ENCODE results near the gene SLC52A3. TPM values are rescaled to one million over a fixed set of nuclear protein-coding genes. Genes with fewer than 3 reads are reported as not detected.

SLC52A3 gene
- total RNA-seq, 1 experiment from 2014 or later, result 7.7 TPM

DNA sequence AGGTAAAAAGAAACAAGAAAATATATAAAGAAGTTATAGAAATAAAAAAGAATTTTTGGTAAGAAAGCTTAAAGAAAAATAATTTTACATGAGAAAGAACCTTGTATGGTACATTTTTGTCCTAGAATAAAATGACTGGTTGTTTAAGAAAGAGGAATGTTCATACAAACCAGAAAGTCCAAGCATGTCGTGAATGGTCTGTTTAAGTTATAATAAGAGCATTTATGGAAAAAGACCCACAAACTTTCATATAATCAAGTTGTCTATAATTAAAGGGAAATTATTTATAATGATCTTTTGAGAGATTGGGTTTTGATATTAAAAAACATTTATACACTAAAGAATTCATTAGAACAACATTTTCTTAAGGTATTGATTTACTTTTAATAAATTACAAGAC is 37.4 kb upstream of the SLC52A3 start:
- Mint-ChIP-seq H3K27ac (no peak overlapping the region), H3K36me3 (peaks cover 53% of the 10 kb centered on the region), H3K4me3 (no peak overlapping the region), H3K4me1 (no peaks in the 10 kb centered on the region), H3K9me3 (peaks cover 67% of the 10 kb centered on the region), H3K27me3 (ENCODE audit: low read depth) (peaks cover 15% of the 10 kb centered on the region)
- ChIA-PET POLR2A (no interaction called here), CTCF (no interaction called here)
- TF ChIP-seq IRF2 (CRISPR knock-in tag; IDR thresholded peaks at IDR 0.05; ENCODE audit: borderline replicate concordance, low read depth), result no peak
- no peak for TF ChIP-seq CREM (CRISPR knock-in tag; IDR thresholded peaks at IDR 0.05)
- TF ChIP-seq, protein P1, sequence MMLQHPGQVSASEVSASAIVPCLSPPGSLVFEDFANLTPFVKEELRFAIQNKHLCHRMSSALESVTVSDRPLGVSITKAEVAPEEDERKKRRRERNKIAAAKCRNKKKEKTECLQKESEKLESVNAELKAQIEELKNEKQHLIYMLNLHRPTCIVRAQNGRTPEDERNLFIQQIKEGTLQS (CRISPR knock-in tag; conservative IDR thresholded peaks at IDR 0.05), result no peak
- no peak for TF ChIP-seq ZNF232 (CRISPR knock-in tag; IDR thresholded peaks at IDR 0.05)
- no peak for TF ChIP-seq GTF2I (CRISPR knock-in tag; conservative IDR thresholded peaks at IDR 0.05)
- TF ChIP-seq, protein P2, sequence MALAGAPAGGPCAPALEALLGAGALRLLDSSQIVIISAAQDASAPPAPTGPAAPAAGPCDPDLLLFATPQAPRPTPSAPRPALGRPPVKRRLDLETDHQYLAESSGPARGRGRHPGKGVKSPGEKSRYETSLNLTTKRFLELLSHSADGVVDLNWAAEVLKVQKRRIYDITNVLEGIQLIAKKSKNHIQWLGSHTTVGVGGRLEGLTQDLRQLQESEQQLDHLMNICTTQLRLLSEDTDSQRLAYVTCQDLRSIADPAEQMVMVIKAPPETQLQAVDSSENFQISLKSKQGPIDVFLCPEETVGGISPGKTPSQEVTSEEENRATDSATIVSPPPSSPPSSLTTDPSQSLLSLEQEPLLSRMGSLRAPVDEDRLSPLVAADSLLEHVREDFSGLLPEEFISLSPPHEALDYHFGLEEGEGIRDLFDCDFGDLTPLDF (CRISPR knock-in tag; IDR thresholded peaks at IDR 0.05), result no peak
- TF ChIP-seq GABPB1 (CRISPR knock-in tag; IDR thresholded peaks at IDR 0.05), result no peak
- TF ChIP-seq, protein P3, sequence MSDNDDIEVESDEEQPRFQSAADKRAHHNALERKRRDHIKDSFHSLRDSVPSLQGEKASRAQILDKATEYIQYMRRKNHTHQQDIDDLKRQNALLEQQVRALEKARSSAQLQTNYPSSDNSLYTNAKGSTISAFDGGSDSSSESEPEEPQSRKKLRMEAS (CRISPR knock-in tag; IDR thresholded peaks at IDR 0.05), result no peak
- TF ChIP-seq MYBL2 (CRISPR knock-in tag; IDR thresholded peaks at IDR 0.05), result no peak
- TF ChIP-seq ELF4 (CRISPR knock-in tag; IDR thresholded peaks at IDR 0.05; ENCODE audit: low read depth), result no peak
- TF ChIP-seq ZNF263 (CRISPR knock-in tag; IDR thresholded peaks at IDR 0.05; ENCODE audit: low read depth), result no peak
- TF ChIP-seq RORB (CRISPR knock-in tag; IDR thresholded peaks at IDR 0.05), result no peak
- TF ChIP-seq, protein P4, sequence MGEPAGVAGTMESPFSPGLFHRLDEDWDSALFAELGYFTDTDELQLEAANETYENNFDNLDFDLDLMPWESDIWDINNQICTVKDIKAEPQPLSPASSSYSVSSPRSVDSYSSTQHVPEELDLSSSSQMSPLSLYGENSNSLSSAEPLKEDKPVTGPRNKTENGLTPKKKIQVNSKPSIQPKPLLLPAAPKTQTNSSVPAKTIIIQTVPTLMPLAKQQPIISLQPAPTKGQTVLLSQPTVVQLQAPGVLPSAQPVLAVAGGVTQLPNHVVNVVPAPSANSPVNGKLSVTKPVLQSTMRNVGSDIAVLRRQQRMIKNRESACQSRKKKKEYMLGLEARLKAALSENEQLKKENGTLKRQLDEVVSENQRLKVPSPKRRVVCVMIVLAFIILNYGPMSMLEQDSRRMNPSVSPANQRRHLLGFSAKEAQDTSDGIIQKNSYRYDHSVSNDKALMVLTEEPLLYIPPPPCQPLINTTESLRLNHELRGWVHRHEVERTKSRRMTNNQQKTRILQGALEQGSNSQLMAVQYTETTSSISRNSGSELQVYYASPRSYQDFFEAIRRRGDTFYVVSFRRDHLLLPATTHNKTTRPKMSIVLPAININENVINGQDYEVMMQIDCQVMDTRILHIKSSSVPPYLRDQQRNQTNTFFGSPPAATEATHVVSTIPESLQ (CRISPR knock-in tag; IDR thresholded peaks at IDR 0.05), result no peak
- TF ChIP-seq SMAD3 (CRISPR knock-in tag; IDR thresholded peaks at IDR 0.05; ENCODE audit: borderline replicate concordance), result no peak
- no peak for TF ChIP-seq SP1 (CRISPR knock-in tag; conservative IDR thresholded peaks at IDR 0.05)
- no peak for TF ChIP-seq HMGA2 (CRISPR knock-in tag; IDR thresholded peaks at IDR 0.05)
- TF ChIP-seq EMX1 (CRISPR knock-in tag; IDR thresholded peaks at IDR 0.05), result no peak
- no peak for TF ChIP-seq RELA (CRISPR knock-in tag; IDR thresholded peaks at IDR 0.05; ENCODE audit: borderline replicate concordance)
- no peak for DNase-seq (ENCODE audit: low spot score)
- ATAC-seq, result no peak

DNA sequence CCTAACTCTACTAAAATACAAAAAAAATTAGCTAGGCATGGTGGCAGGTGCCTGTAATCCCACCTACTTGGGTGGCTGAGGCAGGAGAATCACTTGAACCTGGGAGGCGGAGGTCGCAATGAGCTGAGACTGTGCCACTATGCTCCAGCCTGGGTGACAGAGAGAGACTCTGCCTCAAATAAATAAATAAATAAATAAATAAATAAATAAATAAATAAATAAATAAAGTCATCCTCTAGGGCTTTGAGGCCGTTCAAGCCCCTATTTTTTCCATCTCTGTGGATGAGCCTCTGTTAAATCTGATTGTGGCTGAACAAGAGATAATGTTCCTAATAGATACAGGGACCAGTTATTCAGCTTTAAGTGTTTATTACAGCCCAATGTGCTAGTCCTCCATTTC is 33.4 kb upstream of the SLC52A3 start:
- Mint-ChIP-seq H3K27ac (no peak overlapping the region), H3K4me3 (no peak overlapping the region), H3K4me1 (peaks cover 6% of the 10 kb centered on the region), H3K27me3 (ENCODE audit: low read depth) (peaks cover 15% of the 10 kb centered on the region; the same call in 1 of the 2 replicates), H3K36me3 (peaks cover 46% of the 10 kb centered on the region), H3K9me3 (peaks cover 75% of the 10 kb centered on the region)
- ATAC-seq, result no peak
- POLR2A ChIA-PET, result interaction anchor here (0.7 kb wide), 1 partner anchor 24 kb away, joined by 4 read pairs; no protein-coding TSS in a partner anchor
- DNase-seq (ENCODE audit: low spot score), result no peak
- CTCF ChIA-PET, result no interaction called here
- TF ChIP-seq ELF4 (CRISPR knock-in tag; IDR thresholded peaks at IDR 0.05; ENCODE audit: low read depth) (no peak), RELA (CRISPR knock-in tag; IDR thresholded peaks at IDR 0.05; ENCODE audit: borderline replicate concordance) (no peak), ZNF138 (CRISPR knock-in tag; conservative IDR thresholded peaks at IDR 0.05) (no peak), OVOL2 (CRISPR knock-in tag; IDR thresholded peaks at IDR 0.05; ENCODE audit: borderline replicate concordance) (no peak), CBFB (CRISPR knock-in tag; IDR thresholded peaks at IDR 0.05; ENCODE audit: low read depth) (no peak), NFYB (CRISPR knock-in tag; conservative IDR thresholded peaks at IDR 0.05; ENCODE audit: low read depth) (no peak)
- TF ChIP-seq, protein P3 (CRISPR knock-in tag; IDR thresholded peaks at IDR 0.05), result no peak
- TF ChIP-seq, protein P5, sequence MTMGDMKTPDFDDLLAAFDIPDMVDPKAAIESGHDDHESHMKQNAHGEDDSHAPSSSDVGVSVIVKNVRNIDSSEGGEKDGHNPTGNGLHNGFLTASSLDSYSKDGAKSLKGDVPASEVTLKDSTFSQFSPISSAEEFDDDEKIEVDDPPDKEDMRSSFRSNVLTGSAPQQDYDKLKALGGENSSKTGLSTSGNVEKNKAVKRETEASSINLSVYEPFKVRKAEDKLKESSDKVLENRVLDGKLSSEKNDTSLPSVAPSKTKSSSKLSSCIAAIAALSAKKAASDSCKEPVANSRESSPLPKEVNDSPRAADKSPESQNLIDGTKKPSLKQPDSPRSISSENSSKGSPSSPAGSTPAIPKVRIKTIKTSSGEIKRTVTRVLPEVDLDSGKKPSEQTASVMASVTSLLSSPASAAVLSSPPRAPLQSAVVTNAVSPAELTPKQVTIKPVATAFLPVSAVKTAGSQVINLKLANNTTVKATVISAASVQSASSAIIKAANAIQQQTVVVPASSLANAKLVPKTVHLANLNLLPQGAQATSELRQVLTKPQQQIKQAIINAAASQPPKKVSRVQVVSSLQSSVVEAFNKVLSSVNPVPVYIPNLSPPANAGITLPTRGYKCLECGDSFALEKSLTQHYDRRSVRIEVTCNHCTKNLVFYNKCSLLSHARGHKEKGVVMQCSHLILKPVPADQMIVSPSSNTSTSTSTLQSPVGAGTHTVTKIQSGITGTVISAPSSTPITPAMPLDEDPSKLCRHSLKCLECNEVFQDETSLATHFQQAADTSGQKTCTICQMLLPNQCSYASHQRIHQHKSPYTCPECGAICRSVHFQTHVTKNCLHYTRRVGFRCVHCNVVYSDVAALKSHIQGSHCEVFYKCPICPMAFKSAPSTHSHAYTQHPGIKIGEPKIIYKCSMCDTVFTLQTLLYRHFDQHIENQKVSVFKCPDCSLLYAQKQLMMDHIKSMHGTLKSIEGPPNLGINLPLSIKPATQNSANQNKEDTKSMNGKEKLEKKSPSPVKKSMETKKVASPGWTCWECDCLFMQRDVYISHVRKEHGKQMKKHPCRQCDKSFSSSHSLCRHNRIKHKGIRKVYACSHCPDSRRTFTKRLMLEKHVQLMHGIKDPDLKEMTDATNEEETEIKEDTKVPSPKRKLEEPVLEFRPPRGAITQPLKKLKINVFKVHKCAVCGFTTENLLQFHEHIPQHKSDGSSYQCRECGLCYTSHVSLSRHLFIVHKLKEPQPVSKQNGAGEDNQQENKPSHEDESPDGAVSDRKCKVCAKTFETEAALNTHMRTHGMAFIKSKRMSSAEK (CRISPR knock-in tag; IDR thresholded peaks at IDR 0.05; ENCODE audit: borderline replicate concordance), result no peak
- TF ChIP-seq, protein P4 (CRISPR knock-in tag; IDR thresholded peaks at IDR 0.05), result no peak
- TF ChIP-seq, protein P6, sequence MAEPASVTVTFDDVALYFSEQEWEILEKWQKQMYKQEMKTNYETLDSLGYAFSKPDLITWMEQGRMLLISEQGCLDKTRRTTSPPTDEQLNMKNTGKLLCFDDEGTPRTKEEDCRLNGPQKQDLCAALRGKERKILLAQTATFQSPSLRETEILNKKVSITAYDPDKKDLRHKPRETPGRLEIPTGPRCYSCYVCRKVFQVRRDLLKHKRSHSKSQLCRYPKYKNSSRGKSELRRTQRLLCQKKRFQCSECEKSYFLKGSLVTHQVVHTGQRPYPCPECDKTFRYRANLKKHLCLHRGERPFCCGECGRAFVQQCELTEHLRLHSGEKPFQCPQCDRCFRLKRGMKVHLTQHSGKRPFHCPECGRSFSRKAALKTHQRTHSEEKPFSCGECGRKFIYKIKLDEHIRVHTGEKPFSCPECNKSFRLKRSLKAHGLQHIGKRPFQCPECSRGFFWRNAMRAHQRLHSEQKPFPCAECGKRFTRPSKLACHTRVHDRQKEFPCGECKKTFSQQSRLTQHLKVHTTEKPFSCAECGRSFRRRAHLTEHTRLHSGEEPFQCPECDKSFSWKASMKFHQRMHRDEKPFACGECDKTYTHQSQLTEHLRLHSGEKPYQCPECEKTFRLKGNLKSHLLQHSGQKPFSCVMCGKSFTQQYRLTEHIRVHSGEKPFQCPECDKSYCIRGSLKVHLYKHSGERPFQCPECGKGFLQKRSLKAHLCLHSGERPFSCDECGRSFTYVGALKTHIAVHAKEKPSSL (CRISPR knock-in tag; conservative IDR thresholded peaks at IDR 0.05), result no peak

All from WTC11 (cell line).